Thoracic aorta (tissue), 2 donors: ENCODE measurements around the gene ZBTB40. TPM values are rescaled to one million over a fixed set of nuclear protein-coding genes. Genes with fewer than 3 reads are reported as not detected.

Source experiments
- ATAC-seq: fragments of 150-250 bp; one replicate; pipeline ENCODE4 v1.8.0; 2017; ENCODE audit warnings: low read depth; ENCODE audit not compliant: insufficient number of reproducible peaks, low FRiP score
- DNase-seq: peaks from one replicate; pipeline ENCODE4 v3.0.0-alpha.2; 2020; ENCODE audit warnings: low spot score
- H3K27ac ChIP-seq, 2 donors: fragments of 200-600 bp; sonication (generic); 1 replicate in 1 of 2; 2 replicates in 1 of 2; pipeline ENCODE4 v1.5.1; 2016; ENCODE audit warnings: mild to moderate bottlenecking in 2 of 2, moderate library complexity in 2 of 2
- H3K27me3 ChIP-seq: fragments of 200-600 bp; sonication (generic); replicated peaks from 2 replicates; pipeline ENCODE4 v1.6.0; 2016; ENCODE audit warnings: mild to moderate bottlenecking; ENCODE audit not compliant: insufficient read depth
- H3K36me3 ChIP-seq: fragments of 200-600 bp; sonication (generic); one replicate; pipeline ENCODE4 v1.5.1; 2016
- H3K4me1 ChIP-seq, 2 donors: fragments of 200-600 bp; sonication (generic); 1 replicate in 1 of 2; 2 replicates in 1 of 2; pipeline versions ENCODE4 v1.5.1 to v1.6.0; 2016; ENCODE audit warnings: low read depth in 2 of 2, mild to moderate bottlenecking in 1 of 2; ENCODE audit not compliant: control insufficient read depth in 1 of 2
- H3K4me3 ChIP-seq: fragments of 200-600 bp; sonication (generic); 2 replicates; pipeline ENCODE4 v1.5.1; 2016; ENCODE audit warnings: mild to moderate bottlenecking
- H3K9me3 ChIP-seq: fragments of 200-600 bp; sonication (generic); 2 replicates; pipeline ENCODE4 v1.5.1; 2016
- total RNA-seq, 2 donors: library from RNA; depleted of rRNA; stranded (reverse); fragments of >200 nt; gene quantifications; one replicate each; pipeline versions ENCODE4 v1.1.0 to v1.2.3, GENCODE V29; 2016
- TF ChIP-seq, protein P1 (sequence below): fragments of 200-600 bp; sonication (generic); IDR thresholded peaks from one replicate; pipeline ENCODE4 v1.5.1; 2019; ENCODE audit warnings: antibody characterized with exemption

ZBTB40 gene
- total RNA-seq, 2 donors from 2014 or later: 30.4 to 36.4 TPM

GRCh38 chr1:22517956-22518355, 66.3 kb downstream of the ZBTB40 start:
- no peak for DNase-seq

DNA sequence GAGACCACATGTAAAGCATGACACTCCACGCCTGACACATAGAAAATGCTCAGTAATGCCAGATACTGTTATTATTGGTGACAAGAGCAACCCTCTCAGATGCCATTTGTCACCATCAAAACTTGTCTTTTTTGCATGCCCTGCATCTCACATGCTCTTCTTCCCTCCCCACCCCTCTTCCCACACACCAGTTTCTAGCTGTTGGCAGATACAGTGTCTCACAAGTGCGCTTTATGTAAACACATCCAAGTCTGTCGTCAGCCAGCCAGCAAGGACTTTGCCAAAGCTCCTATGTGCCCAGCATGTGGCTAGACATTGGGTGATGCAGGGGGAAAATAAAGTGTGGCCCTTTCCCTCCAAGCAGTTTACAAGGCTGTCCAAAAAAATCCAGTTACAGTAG, 66.7 kb downstream of the ZBTB40 start:
- Histone ChIP-seq H3K9me3 (no peaks in the 10 kb centered on the region), H3K4me3 (no peak overlapping the region), H3K27me3 (no peaks in the 10 kb centered on the region), H3K36me3 (peaks cover 64% of the 10 kb centered on the region), H3K27ac (peak overlapping the region in 1 of 2 donors; percentile 44), H3K4me1 (peaks cover 9 to 52% of the 10 kb centered on the region in 2 donors)
- no peak for DNase-seq
- TF ChIP-seq, protein P1, sequence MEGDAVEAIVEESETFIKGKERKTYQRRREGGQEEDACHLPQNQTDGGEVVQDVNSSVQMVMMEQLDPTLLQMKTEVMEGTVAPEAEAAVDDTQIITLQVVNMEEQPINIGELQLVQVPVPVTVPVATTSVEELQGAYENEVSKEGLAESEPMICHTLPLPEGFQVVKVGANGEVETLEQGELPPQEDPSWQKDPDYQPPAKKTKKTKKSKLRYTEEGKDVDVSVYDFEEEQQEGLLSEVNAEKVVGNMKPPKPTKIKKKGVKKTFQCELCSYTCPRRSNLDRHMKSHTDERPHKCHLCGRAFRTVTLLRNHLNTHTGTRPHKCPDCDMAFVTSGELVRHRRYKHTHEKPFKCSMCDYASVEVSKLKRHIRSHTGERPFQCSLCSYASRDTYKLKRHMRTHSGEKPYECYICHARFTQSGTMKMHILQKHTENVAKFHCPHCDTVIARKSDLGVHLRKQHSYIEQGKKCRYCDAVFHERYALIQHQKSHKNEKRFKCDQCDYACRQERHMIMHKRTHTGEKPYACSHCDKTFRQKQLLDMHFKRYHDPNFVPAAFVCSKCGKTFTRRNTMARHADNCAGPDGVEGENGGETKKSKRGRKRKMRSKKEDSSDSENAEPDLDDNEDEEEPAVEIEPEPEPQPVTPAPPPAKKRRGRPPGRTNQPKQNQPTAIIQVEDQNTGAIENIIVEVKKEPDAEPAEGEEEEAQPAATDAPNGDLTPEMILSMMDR: no peak
- ATAC-seq: no peak

More at GRCh38 chr1:22517956-22518355, 66.3 kb downstream of the ZBTB40 start:
- TF ChIP-seq, protein P1: no peak
- peaks cover 66% of the 10 kb centered on the region for H3K36me3 ChIP-seq
- no peaks in the 10 kb centered on the region for H3K9me3 ChIP-seq
- ATAC-seq: no peak
- H3K27me3 ChIP-seq: no peaks in the 10 kb centered on the region
- peak overlapping the region; percentile 44 to 54 for H3K27ac ChIP-seq
- H3K4me1 ChIP-seq: peaks cover 9 to 56% of the 10 kb centered on the region in 2 donors
- no peak overlapping the region for H3K4me3 ChIP-seq

DNA sequence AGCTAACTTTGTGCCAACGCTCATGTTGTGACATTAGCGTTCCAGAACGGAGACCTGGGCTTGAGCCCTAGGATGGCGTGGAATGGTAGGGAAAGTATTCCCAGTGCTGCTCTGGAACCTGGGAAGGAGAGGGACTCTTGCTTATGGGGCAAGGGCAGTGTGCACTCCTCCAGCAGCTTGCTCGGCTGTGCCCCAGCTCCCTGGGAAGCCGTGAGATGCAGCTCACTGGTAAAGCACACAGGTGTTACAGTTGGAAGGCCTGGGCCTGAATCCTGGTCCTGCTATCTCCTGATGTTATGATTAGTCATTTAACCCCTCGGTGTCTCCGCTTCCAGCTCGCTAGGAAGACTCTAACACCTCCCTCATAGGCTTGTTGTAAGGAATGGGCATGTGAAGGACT, 69.2 kb downstream of the ZBTB40 start:
- DNase-seq (no peak), ATAC-seq (no peak)
- TF ChIP-seq, protein P1: no peak
- H3K4me3 ChIP-seq: no peak overlapping the region
- H3K27me3 ChIP-seq: no peaks in the 10 kb centered on the region
- H3K36me3 ChIP-seq: peaks cover 73% of the 10 kb centered on the region
- H3K9me3 ChIP-seq: no peaks in the 10 kb centered on the region
- H3K27ac ChIP-seq: no peak overlapping the region
- H3K4me1 ChIP-seq: peaks cover 9 to 31% of the 10 kb centered on the region in 2 donors

DNA sequence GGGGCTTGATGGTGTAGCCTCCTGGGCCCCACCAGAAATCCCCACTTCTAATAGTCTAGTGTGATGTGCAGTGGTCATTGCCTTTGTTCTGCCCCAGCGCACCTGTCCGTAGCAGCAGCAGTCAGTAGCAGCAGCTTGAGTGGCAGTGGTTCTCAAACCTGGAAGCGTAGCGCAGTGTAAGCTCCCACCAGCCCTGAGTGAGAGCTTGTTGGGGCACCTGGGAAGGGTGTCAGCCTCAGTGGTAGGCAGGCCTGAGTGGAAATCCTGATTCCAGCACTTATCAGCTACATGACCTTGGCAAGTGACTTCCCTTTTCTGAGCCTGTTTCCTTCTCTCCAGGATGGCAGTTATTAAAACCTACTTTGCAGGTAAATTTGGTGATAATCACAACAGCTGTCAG, 70.0 kb downstream of the ZBTB40 start:
- Histone ChIP-seq H3K4me3 (no peak overlapping the region), H3K27me3 (no peaks in the 10 kb centered on the region), H3K9me3 (no peaks in the 10 kb centered on the region), H3K4me1 (peaks cover 9 to 23% of the 10 kb centered on the region in 2 donors), H3K27ac (no peak overlapping the region), H3K36me3 (peaks cover 79% of the 10 kb centered on the region)
- ATAC-seq (no peak), DNase-seq (no peak)
- TF ChIP-seq, protein P1: no peak

- peaks cover 84% of the 10 kb centered on the region for H3K36me3 ChIP-seq
- peaks cover 7 to 17% of the 10 kb centered on the region in 2 donors for H3K4me1 ChIP-seq
- DNase-seq: no peak
- no peak overlapping the region for H3K4me3 ChIP-seq
- H3K27me3 ChIP-seq: no peaks in the 10 kb centered on the region
- no peaks in the 10 kb centered on the region for H3K9me3 ChIP-seq
- TF ChIP-seq, protein P1: no peak
- ATAC-seq: no peak
- H3K27ac ChIP-seq: no peak overlapping the region
Observed at GRCh38 chr1:22522221-22522743, 70.6 kb downstream of the ZBTB40 start.
